HG03457 (cell line): Measurements from ENCODE around the gene RPH3AL.
"Not testable (repeated sequence)": the region's sequence is repeated elsewhere in the genome, so short reads cannot be mapped to it uniquely, and the experiment has no call there.

Experiments
- ATAC-seq: cut with Tn5 transposase; IDR thresholded peaks from one replicate; pipeline ENCODE4 v1.9.1; 2021; ENCODE audit warnings: moderate number of reproducible peaks; ENCODE audit not compliant: unreplicated experiment

RPH3AL gene

DNA sequence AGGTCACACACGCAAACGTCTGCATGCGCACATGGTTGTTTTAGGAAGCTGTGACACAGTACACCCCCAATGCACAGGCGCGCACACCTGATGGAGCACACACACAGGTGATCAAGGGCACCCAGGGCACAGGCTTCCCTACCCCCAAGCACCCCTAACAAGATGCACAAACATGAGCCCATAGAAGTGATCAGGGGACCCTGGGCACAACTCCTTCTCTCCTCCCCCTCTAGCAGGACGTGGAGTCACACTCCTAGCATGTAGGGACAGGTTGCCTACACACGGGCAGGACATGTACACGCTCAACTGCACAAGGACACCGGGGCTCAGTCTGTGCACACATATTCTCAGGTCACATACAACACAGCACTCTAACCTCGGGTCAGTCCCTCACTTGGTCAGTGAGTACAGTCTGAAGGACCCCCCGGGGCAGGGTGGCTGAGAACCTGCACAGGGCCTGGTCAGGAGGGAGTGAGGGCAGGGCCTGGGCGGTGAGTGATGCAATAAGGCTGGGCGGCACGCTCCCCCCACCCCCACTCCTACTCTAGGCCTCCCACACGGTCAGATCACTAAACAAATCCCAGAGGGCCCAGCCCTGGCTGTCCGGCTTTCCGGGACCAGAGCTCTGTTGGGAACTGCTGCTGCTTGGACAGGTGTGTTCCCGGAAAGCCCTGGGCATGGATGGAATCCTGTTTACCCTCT is 170.4 kb downstream of the RPH3AL start:
- no peak for ATAC-seq

DNA sequence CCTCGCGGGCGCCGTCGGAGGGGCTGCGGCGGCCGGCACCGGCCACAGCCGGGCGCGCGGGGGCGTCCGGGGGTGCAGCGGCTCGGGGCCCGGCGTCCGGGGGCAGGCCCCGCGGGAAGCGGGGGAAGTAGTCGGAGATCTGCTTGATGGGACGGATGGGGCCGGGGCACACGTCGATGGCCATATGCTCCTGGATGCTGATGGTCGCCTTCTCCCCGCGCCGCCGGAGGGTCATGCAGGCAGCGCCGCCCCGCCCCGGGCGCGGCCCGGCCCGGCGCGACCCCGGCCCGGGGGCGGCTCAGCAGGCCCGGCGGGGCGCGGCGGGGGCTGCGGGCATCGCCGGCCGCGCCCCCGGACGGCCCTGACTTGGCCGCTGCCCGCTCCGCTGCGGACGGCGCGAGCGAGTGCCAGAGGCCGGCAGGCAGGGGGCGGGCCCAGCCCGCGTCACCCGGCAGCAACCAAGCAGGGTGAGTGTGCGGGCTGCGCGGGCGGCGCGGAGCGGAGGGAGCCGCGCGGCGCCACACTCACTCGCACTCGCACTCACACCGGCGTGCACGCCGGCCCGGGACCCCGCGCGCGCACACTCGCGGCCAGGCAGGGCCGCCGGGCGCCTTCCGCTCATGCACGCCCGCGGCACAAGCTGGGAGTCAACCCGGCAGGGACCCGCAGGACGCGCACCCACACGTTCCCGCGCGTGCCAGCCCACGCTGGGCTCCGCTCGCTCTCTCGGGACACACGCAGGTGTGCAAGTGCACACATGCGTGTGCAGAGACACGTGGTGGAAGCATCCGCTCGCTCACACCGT is 171.2 kb downstream of the RPH3AL start, which contains the start of gene DOC2B:
TSS of gene DOC2B (minus strand) at position 406 of the 805 bp plus-strand sequence. CDS start at position 235, 171 bp downstream.
- no peak for ATAC-seq

DNA sequence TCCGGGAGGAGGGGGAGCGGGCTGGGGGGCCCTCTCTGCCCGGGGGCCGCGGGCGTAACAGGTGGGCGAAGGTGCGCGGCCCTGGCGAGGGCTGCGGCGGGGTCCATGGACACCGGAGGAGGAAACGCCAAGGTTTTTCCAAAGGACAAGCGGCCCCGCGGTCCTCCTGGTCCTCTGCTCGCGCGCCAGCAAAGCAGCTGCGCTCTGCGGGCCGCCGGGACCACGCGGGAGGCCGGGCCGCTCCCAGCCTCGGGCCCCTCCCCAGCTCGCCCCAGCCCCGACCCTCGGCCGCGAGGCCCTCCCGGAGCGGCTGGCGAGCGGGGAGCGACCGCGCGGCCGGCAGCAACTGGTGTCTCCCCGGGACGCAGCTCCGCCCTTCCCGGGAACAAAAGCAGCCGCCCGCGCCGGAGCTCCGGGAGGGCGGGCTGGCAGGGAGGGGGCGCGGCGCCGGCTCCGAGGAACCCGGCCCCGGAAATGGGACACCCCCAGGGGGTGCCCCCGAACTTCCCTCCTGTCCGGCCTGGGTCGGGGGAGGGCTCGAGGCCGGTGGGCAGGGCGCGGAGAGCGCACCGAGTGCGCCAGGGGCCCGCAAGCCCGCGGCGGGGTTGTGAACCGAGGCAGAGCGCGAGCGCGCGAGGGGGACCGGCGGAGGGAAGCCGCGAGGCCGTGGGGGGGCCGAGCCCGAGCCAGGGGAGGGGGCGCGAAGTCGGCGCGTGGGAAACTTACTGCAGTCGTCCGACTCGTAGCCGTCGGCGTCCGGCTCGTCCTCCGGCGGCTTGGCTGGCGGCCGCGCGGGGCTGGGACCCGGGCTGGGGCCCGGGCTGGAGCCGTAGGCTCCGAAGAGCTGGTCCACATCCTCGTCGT is 172.0 kb downstream of the RPH3AL start:
- no peak for ATAC-seq

DNA sequence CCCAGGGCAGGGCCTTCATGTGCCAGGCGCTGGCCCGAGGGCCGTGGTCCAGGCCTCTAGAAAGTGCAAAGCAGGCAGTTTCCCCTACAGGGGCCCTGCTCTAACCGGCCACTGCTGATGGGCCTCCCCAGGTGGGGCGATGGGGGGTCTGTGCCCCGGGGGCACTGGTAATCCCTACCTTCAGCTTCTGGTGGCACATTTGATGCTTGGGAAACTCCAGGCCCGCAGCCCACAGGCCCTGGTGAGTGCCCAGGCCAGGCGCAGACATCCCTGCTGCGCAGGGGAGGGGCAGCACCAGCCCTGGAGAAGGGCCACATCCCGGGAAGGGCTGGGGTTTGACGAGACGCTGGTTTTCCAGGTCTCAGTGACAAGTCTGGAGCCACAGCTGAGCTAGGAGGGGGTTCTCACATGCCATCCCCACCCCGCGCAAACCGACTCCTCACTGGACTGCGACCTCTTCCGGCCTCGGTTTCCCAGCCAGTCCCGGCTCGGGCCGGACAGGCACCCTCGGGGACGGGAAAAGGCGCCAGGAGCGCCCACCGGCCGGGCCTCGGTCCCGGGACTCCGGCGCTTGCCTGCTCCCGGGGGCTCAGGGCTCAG is 172.7 kb downstream of the RPH3AL start:
- no peak for ATAC-seq

DNA sequence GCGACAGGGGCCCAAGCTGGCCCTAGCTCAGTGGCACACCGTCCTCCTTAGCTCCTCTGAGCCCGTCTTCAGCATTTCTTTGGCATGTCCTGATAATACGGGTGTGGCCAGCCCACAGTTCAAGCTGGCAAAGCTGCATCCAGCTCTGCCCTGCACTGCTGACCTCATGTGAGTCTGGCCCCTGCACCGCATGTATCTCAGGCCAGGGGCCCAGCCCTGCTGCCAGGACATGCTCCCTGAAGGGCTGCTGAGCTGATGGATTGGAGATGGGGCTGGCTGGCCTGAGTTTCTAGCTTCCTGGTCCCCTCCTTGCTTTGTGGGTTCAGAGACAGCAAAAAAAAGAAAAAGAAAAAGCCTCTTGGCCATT is 173.6 kb downstream of the RPH3AL start:
- no peak for ATAC-seq

DNA sequence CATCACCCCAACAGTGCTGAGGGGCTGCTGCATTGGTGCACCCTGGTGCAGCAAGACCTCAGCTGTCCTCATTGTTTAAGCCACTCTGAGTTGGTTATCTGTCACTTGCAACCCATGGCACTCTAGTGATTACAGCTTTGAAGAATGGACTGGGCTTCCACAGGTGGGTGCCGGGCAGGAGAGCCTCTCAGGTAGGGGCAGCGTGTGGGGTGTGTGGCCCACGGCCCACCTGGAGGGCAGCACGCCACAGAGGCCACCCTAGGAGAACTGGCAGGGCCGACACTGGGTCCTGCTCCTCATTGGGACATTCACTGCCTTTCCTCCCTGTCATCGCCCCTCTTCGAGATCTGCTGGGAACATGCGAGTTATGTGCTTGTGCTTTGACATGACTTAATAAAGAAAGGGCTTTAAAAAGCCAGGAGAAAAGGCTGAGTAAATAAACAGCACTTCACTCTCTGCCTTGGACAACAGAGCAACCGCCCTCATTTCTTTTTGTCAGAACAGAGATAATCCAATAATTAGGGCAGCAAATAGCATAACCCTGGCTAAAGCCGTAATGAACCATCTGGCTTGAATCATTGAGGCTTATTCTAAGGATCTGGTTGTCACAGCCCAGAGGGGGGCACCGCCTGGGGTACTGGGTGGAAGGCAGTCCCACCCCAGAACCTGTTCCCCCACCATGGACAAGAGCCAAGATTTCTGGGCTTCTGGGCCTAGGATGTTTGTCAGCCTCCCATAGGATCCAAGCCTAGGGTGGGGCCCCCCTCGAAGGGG is 174.1 kb downstream of the RPH3AL start:
- ATAC-seq, result no peak

DNA sequence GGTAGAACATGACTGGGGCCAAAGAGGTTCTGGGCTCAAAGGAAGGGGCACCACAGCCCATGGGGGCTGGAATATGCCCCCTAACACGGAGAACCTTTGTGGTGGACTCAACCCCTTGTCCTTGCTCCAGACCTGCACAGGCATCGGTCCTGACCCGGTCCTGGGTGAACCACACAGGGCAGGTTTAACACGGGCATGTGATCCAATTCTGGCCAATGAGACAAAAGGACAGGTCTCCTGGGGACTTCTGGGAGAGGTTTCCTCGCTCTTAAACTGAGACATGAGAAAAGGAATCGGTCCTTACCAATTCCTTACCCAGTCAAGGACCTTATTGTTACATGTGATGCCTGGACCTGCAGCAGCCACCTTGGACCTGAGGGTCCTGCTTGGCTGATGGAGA is 174.8 kb downstream of the RPH3AL start:
- ATAC-seq, result no peak

DNA sequence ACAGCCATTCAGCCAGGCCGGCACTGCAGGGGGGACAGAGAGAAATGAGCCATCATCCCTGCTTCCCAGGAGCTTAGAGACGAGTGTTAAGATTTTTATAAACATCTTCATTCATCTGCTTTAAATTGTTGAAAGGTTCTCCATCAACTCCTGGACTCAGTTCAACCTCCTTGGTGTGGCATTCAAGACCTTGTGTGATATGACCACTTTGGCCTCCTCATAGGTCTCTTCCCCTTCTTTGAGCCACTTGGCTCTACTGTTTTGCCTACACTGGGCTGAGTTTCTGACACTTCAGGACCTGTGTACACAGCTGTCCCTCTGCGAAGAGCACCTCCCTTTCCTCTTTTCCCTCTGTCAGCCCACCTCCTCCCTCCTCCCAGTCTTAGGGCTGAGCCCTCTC is 175.5 kb downstream of the RPH3AL start:
- ATAC-seq, result no peak

DNA sequence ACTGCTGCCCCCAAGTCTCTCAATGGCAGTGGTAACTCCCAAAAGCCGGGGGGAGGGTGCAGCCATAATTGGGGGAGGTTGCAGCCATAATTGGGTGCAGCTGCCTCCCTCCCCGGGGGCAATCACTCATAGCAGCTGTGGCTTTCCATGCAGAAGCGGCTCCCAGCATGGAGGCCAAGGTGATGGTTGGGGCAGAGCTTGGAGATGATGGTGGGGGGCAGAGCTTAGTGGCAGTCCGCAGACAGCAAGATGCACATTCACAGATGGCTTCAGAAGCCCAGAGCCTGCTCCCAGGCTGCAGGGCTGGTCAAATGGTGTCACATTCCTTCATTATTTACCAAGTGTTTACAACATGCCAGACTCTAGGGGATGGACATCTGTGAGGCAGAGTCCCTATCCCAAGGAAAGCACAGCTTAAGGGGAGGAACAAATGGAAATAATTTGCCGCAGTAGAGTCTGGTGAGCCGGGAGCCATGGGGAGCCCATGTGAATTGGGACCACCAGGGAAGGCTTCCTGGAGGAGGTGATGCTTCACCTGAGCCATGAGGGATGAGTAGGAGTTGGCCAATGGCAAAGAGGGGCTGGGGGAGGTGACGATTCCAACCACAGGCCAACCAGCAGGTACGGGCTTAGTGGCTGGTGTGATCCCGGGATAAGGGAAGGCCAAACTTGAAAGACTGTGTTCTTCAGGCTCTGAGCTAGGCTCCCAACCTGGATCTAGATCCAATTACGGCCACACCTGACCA is 179.3 kb downstream of the RPH3AL start:
- ATAC-seq, result no peak

DNA sequence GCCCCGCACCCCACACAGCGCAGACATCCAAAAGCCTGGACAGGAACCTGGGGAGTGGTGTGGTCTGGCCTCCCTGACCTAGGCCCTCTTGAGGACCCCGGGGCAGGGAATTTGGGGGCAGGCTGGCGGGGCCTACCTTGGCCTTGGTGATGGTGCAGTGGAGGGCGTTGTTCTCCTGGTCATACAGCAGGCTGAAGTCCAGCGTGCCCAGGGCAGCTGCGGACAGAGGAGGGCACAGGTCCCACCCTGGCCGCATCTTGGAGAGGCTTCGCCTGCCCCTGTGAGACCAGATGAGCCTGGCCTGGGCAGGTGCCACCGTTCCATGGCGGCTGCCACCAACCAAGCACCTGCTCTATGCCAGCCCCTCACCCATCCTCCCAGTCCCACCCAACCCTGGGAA is 180.2 kb downstream of the RPH3AL start:
- no peak for ATAC-seq

DNA sequence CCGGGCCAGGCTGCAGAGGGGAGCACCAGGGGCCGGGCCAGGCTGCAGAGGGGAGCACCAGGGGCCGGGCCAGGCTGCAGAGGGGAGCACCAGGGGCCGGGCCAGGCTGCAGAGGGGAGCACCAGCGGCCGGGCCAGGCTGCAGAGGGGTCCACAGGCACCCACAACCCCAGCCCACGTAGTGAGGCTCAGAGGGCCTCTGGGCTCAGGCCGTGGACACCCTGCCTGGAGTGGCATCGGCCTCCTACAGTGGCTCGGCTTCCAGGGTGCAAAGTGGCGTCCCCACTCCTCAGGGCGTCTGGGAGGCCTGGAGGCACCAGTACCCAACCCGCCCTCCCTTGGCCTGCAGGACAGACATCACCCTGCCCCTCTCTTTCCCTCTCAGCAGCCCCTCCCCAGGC is 180.7 kb downstream of the RPH3AL start:
- no peak for ATAC-seq

DNA sequence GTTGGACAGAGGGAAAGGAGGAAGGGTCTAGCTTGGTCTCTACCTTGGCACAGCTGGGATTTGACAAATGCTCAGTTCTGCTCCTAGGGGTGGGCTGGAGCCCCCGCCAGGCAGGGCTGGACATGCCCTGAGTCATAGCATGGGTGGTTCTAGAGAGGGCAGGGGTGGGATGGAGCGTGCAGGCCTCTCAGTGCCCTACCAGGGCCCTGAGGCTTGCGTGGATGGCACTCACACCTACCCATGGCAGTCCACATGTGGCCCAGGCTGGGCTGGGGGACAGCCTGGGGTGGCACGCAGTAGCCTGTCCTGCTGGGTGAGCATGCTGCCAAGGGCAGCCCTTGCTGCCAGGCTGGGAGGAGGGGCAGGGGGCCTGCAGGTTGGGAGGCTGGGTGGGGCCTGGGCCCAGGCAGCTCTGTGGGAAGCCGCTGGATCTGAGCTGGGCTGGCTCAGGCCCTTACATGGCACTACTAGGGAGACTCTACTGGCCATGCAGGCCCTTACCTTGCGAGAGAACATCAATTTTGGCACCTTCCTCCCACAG is 182.4 kb downstream of the RPH3AL start:
- no peak for ATAC-seq

DNA sequence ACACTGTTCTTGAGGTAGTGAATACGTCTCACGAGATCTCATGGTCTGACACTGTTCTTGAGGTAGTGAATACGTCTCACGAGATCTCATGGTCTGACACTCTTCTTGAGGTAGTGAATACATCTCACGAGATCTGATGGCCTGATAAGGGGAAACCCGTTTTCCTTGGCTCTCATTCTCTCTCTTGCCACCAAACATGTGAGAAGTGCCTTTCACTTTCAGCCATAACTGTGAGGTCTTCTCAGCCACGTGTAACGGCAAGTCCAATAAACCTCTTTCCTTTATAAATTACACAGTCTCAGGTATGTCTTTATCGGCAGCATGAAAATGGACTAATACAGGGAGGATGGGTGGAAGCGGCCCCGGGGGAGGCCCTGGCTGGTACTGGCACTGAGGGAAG is 184.0 kb downstream of the RPH3AL start:
- not testable (repeated sequence) for ATAC-seq

DNA sequence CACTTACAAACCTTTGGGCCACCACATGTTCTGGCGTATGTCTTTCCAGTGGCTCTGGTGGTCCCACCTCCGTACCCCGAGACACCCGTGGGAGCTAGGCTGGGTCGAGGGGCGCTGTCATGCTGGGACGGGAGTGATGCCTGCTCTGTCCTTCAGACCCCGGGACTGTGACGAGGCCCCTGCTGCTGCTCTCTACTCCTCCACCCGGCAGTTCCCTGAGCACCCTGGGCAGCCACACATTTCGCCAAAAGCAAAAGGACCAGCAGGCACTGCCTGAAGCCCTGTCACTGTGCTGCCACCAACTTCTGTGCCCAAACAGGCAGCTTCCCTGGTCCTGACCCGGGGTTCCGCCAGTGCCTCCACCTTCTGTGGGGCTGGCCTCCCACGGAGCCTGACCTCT is 186.7 kb downstream of the RPH3AL start:
- no peak for ATAC-seq

DNA sequence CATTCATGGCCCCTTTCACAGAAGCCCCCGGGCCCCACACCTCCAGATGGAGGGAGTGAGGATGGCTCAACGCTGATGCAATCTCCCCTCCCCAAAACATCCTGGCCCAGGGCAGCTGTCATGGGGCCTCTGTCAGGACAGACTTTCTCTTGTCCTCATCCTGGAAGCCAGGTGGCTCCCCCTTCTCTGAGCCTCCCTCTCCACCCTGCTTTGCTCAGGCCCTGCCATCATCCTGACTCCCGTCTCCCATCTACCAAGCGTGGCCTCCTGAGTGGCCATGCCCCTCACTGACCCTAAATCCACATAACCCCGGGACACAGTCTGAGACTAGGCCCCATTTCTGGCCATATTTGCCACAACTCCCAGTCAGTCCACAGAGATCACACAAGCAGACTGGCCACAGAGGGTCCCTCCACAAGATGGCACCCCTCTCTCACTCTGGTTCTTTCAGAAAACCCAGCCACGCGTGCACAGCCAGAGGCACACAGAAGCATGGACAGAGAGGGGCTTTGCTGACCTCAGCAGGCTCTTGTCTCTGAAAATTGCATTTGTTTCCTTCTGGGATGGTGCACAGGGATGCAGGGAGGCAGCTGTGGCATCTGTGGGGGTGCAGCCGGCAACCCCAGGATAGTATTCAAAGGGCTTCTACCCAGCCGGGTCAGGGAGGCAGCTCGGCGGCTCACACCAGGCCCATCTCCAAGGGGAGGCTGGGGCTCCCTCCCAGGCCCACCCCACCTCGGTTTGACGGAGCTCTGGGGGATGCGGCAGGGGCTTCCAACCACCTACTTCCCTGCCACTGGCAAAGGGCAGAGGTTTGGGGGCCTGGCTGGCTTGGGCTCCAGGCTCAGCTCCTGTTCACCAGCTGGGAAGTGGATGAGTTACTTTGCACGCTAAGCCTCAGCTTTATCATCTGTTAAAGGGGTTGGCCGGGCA is 188.0 kb downstream of the RPH3AL start:
- no peak for ATAC-seq

DNA sequence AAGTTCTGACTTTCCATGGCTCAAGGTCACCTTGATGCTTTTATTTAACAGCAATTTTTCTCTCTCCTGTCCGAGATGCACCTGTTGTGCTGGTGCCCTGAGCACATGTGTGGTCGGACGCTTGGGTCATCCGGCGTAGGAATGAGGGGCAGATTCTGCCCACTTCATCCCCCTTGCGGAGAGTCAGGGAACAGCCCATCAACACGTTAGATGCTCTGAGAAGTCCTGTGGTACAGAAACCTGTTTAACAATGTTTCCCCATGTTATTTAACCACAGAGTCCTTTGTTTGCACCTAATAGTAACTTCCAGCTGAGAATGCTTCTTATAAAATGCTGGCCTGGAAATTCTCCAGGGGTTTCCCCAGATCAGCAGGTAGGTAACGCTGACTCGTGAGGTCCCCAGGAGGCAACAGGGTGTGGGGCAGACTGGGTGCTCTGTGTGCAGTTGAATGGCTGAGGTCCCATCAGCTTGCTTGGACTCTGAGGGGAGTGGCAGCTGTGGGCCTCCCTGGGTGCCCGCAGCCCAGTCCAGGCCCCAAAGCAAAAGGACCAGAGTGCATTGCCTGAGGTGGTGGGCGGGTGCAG is 189.0 kb downstream of the RPH3AL start:
- no peak for ATAC-seq

DNA sequence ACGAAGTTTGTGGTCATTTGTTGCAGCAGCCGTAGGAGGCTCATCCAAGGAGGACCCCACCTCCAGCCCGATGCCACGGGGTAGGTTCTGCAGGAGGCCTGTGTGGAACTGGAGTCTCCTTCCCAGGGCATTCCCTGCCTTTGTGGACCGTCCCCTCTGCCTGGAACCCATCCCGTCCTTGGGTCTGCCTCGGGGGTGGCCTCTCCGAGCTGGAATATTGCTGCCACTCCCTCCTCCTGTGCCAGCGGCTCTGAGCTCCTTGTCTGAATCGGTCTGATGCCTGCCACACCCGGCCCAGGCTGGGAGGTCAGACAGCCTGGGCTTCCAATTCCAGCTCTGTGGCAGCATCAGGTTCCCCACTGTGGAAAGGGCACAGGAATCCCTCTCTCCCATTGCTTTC is 189.9 kb downstream of the RPH3AL start:
- no peak for ATAC-seq
